Calu3 (cell line): ENCODE measurements around the gene FRMPD4. TPM values are rescaled to one million over a fixed set of nuclear protein-coding genes. Genes with fewer than 3 reads are reported as not detected.

Source experiments
- BruUV-seq: library from RNA; stranded (reverse); fragments of 400-500 nt; replicated peaks from 2 replicates; lab custom pipeline; 2021; lab: Mats Ljungman, UMichigan
- CTCF ChIA-PET: fragments of 300-600 bp; sonication (Branson Sonifier 250); formaldehyde crosslinking; loops from one replicate; lab custom pipeline; 2022; ENCODE audit warnings: antibody characterized with exemption; lab: Charles Lee
- DNase-seq: peaks from one replicate; pipeline ENCODE4 v3.0.0; 2022
- H3K27ac Mint-ChIP-seq: one replicate; pipeline ENCODE4 v1.8.0; 2022; ENCODE audit warnings: mixed read lengths; ENCODE audit not compliant: unreplicated experiment
- H3K27me3 Mint-ChIP-seq: one replicate; pipeline ENCODE4 v1.8.0; 2022; ENCODE audit warnings: mixed read lengths; ENCODE audit not compliant: unreplicated experiment
- H3K36me3 Mint-ChIP-seq: one replicate; pipeline ENCODE4 v1.8.0; 2022; ENCODE audit warnings: mild to moderate bottlenecking, moderate library complexity, mixed read lengths; ENCODE audit not compliant: insufficient read depth, unreplicated experiment
- H3K4me1 Mint-ChIP-seq: one replicate; pipeline ENCODE4 v1.8.0; 2022; ENCODE audit warnings: mild to moderate bottlenecking, low read depth, mixed read lengths; ENCODE audit not compliant: unreplicated experiment
- H3K4me3 Mint-ChIP-seq: one replicate; pipeline ENCODE4 v1.8.0; 2022; ENCODE audit warnings: mild to moderate bottlenecking, low read depth, moderate library complexity, mixed read lengths; ENCODE audit not compliant: unreplicated experiment
- H3K9me3 Mint-ChIP-seq: one replicate; pipeline ENCODE4 v1.8.0; 2022; ENCODE audit warnings: low read depth, mixed read lengths; ENCODE audit not compliant: unreplicated experiment
- intact Hi-C: fragments of 100-400 bp; cut with micrococcal nuclease; formaldehyde crosslinking; loops from one replicate; pipeline ENCODE4 v1.10.0; 2022; ENCODE audit not compliant: unreplicated experiment
- total RNA-seq: library from RNA; stranded (reverse); gene quantifications from 2 replicates; pipeline ENCODE4 v1.2.3, GENCODE V29; 2022
- TF ChIP-seq, protein P1 (sequence below): fragments of 200-600 bp; IDR thresholded peaks from one replicate; pipeline ENCODE4 v1.8.0; 2022; ENCODE audit warnings: antibody characterized with exemption; ENCODE audit not compliant: unreplicated experiment

FRMPD4 gene
- total RNA-seq, 1 experiment from 2014 or later: not detected

DNA sequence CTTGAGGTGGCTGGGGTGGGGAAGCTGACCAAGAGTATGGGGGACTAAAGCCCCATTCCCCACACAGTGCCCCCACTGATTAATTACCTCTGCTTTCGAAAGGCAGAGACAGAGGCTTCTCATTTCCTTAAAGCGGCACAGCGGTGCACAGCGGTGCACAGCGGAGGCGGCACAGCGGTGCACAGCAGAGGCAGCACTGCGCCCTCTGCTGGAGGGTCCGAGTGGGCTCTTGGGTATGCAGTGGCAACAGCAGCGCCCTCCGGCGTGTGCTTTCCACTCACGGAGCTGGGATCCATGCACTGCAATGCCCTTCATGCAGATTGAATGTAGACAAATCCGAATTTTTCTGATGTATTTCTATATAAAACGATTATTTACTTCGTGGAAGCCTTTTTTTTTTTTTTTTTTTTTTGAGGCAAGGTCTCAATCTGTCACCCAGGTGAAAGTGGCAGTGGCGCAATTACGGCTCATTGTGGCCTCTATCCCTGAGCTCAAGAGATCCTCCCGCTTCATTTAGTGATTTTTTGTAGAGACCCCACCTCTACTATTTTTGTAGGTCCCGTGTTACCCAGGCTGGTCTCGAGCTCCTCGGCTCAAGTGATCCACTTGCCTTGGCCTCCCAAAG, 633.3 kb downstream of the FRMPD4 start:
- CTCF ChIA-PET: interaction anchor here (0.6 to 1.9 kb wide), 9 partner anchors 8 to 1032 kb away, joined by 3 to 17 read pairs (median 5); partner anchors contain the start of gene PRPS2
- intact Hi-C loops: loop anchor here (10.0 kb wide), 2 partner anchors 277 to 687 kb away; no protein-coding TSS in a partner anchor
- Mint-ChIP-seq H3K4me1 (no peaks in the 10 kb centered on the region), H3K4me3 (peak overlapping the region; percentile 31), H3K9me3 (no peaks in the 10 kb centered on the region), H3K27me3 (peaks cover 12% of the 10 kb centered on the region), H3K27ac (no peak overlapping the region), H3K36me3 (no peaks in the 10 kb centered on the region)
- no TSS peak for BruUV-seq
- DNase-seq: peak; percentile 79
- TF ChIP-seq, protein P1, sequence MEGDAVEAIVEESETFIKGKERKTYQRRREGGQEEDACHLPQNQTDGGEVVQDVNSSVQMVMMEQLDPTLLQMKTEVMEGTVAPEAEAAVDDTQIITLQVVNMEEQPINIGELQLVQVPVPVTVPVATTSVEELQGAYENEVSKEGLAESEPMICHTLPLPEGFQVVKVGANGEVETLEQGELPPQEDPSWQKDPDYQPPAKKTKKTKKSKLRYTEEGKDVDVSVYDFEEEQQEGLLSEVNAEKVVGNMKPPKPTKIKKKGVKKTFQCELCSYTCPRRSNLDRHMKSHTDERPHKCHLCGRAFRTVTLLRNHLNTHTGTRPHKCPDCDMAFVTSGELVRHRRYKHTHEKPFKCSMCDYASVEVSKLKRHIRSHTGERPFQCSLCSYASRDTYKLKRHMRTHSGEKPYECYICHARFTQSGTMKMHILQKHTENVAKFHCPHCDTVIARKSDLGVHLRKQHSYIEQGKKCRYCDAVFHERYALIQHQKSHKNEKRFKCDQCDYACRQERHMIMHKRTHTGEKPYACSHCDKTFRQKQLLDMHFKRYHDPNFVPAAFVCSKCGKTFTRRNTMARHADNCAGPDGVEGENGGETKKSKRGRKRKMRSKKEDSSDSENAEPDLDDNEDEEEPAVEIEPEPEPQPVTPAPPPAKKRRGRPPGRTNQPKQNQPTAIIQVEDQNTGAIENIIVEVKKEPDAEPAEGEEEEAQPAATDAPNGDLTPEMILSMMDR: peak; percentile 88
